GM19372 (cell line): ENCODE data around the gene PNPLA7.
"Not testable (repeated sequence)": the region's sequence is repeated elsewhere in the genome, so short reads cannot be mapped to it uniquely, and the experiment has no call there.

Source experiments
- ATAC-seq: cut with Tn5 transposase; IDR thresholded peaks from one replicate; pipeline ENCODE4 v1.9.1; 2021; ENCODE audit warnings: mild to moderate bottlenecking, low read depth, moderate library complexity; ENCODE audit not compliant: unreplicated experiment

Gene PNPLA7

DNA sequence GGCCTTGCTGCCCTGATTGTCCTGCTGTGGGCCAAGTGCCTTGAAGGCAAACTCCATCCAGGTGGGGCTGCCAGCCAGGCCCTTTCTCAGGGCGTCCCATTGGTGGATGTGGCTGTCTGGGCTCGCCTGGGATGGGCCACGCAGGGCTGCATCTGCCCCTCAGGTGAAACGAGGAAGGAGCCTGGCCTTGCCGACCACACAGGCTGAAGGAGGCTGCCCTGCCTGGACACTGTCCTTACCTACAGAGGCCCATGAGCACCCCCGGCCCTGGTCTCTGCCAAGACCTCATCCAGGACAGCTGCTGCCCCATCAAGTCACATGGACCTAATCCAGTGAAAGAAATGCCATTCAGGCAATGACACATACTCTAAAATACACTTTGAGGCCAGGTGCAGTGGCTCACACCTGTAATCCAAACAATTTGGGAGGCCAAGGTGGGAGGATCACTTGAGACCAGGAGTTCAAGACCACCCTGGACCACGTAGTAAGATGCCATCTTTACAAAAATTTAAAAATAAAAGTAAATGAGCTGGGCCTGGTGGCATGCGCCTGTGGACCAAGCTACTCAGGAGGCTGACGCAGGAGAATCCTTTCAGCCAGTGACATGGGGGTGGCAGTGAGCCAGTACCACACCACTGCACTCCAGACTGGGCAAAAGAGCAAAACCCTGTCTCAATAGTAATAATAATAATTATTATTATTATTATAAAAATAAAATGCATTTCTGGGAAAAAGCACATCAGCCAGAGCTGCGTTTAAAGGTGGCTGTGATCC lies 33.9 kb downstream of the PNPLA7 start:
- ATAC-seq: no peak

DNA sequence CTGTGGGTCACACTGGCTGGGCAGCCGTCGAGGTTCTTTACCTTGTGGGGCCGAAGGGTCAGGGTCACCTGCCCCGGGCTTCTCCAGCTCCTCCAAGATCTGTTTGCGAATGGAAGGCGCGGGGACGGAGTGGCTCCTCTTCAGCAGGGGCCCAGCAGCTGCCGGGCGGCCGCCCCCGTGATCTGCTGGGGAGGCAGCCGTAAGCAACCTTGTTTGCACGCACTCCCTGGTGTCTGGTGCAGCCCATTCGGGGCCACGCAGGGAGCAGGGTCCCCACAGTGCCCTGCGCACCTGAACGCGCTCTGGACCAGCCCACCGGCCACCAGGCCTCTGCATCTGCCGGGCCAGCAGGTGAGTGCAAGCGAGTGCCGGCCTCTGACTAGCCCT lies 34.9 kb downstream of the PNPLA7 start:
- no peak for ATAC-seq

DNA sequence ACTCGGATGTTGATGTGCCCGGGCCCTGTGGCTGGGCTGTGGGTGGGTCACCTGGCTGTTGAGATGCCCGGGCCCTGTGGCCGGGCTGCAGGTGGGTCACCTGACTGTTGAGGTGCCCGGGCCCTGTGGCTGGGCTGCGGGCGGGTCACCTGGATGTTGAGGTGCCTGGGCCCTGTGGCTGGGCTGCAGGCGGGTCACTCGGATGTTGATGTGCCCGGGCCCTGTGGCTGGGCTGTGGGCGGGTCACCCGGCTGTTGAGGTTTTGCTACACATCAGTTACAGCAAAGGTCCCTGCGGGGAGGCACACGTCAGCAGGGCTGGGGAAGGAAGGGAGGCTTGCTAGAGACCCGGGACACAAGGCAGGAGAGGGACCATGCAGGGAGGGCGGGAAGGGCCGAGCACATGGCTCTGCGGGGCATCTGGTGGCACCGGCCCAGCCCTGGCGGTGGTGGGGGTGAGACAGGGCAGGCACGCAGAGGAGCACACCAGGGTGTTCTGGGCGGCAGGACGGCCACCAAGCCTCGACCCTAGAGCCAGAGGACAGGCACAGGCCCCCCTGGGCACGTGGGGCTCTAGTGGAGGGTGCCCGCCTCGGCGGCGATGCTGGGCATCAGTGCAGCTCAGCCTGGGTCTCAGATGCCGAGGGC lies 35.4 kb downstream of the PNPLA7 start:
- no peak for ATAC-seq

DNA sequence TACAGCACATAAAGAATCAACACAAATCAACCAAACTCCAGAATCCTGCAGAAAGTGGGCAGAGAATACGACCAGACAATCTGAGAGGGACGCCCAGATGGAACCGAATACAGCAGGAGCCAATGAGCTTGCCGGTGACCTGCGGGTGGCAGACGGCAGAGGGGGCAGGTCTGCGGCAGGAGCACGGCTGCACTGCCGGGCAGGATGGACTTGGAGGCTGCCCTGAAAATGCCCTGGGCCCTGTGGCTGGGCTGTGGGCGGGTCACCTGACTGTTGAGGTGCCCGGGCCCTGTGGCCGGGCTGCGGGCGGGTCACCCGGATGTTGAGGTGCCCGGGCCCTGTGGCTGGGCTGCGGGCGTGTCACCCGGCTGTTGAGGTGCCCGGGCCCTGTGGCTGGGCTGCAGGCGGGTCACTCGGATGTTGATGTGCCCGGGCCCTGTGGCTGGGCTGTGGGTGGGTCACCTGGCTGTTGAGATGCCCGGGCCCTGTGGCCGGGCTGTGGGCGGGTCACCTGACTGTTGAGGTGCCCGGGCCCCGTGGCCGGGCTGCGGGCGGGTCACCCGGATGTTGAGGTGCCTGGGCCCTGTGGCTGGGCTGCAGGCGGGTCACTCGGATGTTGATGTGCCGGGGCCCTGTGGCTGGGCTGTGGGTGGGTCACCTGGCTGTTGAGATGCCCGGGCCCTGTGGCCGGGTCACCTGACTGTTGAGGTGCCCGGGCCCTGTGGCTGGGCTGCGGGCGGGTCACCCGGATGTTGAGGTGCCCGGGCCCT lies 36.2 kb downstream of the PNPLA7 start:
- not testable (repeated sequence) for ATAC-seq

DNA sequence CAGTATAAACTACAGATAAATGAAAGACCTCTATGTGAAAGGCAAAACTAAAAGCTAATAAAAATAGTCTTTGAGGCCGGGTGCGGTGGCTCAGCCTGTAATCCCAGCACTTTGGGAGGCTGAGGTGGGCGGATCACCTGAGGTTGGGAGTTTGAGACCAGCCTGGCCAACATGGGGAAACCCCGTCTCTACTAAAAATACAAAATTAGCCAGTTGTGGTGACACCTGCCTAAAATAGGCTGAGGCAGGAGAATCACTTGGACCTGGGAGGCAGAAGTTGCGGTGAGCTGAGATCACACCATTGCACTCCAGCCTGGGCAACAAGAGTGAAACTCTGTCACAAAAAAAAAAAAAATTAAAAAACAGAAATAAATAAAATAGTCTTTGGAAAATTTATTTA lies 37.1 kb downstream of the PNPLA7 start:
- ATAC-seq: not testable (repeated sequence)

DNA sequence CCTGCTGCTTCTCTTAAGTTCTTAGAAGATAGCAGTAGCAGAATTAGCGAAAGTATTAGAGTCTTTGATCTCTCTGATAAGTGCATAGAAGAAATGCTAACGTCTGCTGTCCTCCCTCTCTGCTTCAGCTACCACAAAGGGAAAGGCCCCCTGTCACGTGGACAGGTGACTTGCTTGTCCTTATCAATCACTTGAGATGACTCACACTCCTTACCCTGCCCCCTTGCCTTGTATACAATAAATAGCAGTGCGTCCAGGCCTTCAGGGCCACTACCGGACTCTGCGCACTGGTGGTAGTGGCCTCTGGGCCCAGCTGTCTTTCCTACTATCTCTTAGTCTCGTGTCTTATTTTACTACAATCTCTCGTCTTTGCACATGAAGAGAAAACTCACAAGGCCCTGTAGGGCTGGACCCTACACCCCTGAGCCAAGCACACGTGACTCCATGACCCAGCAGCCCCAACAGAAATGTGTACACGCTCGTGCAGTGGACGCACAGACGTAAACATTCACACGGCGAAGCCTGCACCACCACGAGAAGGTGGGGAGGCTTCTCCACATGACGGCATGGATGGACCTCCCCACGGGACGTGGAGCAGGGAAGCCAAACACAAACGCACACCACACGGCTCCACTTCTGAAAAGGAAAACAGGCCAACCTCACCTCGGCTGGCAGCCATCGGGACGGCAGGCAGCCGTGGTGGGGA lies 38.3 kb downstream of the PNPLA7 start:
- no peak for ATAC-seq

DNA sequence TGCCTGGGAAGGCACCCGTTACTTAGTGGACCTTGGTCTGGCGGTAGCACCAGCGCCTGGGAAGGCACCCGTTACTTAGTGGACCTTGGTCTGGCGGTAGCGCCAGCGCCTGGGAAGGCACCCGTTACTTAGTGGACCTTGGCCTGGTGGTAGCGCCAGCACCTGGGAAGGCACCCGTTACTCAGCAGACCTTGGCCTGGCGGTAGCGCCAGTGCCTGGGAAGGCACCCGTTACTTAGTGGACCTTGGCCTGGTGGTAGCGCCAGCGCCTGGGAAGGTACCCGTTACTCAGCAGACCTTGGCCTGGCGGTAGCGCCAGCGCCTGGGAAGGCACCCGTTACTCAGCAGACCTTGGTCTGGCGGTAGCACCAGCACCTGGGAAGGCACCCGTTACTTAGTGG lies 39.1 kb downstream of the PNPLA7 start:
- not testable (repeated sequence) for ATAC-seq

DNA sequence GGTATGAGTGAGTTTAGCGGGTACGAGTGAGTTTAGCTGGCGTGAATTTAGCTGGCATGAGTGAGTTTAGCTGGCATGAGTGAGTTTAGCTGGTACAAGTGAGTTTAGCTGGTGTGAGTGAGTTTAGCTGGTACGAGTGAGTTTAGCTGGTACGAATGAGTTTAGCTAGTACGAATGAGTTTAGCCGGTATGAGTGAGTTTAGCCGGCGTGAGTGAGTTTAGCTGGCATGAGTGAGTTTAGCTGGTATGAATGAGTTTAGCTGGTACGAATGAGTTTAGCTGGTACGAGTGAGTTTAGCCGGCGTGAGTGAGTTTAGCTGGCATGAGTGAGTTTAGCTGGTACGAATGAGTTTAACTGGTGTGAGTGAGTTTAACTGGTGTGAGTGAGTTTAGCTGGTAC lies 41.0 kb downstream of the PNPLA7 start:
- ATAC-seq: no peak

DNA sequence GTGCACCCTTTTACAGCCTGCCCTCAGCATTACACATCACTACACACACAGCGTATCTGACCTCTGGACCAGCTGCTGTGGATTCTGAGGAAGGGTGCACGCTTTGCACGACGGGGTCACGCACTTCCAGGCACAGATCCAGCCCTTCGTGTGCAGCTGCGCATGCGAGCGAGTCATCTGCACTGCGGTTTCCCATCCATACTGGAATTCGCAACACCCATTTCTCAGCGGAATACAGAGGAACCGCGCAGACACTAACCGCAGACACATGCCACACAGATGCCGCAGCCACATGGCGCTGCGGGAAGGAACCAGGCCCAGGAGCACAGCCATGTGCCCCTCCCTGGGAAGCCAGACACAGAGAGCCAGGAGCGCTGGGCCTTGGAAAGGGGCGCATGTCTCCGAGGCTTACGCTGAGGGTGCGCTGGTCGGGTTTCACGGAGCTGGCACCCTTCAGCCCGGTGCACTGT lies 43.5 kb downstream of the PNPLA7 start:
- ATAC-seq: no peak

DNA sequence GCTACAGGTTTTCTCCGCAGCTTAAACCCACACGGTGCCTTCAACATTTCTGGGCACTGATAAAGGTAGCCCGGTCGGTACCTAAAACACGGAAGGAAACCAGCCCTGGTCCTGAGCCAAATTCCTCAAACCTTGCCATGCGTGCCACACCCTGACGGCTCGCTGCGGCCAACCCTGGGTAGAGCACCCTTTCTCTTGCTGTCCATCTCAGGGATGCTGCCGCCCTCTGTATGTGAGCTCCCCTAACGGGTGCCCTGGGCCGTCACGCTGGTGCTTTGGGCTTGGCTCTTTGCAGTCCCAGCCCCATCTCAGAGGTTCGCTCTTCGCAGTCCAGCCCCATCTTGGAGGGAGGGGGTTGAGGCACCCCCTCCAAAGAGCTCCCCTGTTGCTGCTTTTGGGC lies 43.9 kb downstream of the PNPLA7 start:
- no peak for ATAC-seq

DNA sequence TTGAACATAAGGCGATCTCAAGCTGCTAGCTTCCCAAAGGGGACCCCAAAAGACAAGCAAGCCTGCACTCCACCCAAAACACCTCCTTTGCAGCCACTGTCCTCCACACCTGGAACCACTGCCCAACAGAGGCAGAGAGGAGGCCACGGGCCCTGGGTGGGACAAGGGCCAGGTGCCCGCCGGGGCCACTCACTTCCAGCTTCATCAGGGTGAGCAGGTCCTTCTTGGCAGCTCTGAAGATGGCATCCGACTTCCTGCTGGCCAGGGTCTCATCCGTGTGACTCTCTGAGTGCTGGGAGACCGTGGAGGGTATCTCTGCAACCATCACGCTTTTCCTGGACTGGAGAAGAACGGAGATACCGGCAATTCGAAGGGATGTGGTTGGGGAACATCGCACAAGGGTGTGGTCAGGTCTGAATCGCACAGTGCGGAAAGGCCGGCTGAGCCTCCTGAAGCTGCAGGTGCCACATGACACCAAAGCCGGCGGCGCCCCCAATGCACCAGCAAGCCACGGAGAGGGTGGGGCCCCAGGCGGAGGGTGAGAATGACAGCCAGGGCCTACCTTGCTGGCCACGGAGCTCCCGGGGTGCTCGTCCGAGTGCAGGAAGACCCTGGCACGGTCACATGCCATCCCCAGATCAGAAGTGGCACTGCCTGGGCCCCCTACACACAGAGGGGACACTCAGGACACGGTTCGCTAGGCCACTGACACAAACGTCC lies 44.6 kb downstream of the PNPLA7 start:
- no peak for ATAC-seq

DNA sequence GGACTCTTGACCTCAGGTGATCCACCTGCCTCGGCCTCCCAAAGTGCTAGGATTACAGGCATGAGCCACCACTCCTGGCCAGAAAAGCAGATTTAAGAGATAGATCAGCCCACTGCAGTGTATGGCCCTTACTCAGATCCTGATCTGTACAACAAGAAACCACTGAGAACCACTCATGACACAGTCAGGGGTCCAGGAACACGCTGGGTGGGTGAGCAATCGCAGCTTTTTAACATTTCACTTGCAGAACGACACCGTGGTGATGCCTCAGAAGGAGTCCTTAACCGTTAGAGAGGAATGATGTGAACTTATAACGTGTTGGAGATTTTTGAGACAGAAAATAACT lies 45.8 kb downstream of the PNPLA7 start:
- ATAC-seq: no peak

DNA sequence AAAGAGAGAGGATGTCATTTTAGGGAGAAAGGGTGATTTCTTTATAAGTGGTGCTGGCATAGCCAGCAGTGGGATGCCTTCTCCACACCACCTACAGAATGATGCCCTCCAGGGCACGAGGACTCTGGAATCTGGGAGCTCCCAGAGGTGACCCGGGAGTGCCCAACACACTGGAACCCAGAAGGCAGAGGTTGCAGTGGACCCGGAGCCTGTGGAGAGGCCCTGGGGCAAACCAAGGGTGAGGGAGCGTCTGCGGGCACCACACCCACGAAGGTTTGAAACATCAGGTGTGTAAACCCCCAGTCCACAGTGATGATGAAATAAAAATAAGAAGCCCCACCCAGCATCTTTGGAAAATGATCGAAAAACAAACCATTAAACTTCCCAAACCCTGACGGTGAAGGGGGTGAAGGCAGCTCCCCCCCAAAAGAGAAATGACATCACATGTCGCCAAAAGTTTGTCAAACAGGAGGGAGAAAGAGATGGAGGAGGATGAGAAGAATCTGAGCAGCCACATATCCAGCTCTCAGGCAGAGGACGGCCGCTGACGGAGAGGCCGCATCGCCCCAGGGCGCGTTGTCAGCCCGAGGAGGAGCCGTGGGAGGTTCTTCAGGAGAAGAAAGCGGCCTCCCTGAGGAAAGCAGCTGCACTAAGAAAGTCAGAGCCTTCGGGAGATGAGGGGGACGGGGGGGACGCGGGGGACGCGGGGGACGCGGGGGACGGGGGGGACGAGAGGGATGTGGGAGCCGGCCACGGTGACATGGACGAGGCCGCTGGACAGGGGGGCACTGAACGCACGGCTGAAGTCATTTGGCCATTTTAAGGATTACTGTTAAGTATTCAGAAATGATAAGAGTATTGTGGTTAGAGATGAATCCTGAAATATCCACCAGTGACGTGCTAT lies 47.9 kb downstream of the PNPLA7 start:
- no peak for ATAC-seq

DNA sequence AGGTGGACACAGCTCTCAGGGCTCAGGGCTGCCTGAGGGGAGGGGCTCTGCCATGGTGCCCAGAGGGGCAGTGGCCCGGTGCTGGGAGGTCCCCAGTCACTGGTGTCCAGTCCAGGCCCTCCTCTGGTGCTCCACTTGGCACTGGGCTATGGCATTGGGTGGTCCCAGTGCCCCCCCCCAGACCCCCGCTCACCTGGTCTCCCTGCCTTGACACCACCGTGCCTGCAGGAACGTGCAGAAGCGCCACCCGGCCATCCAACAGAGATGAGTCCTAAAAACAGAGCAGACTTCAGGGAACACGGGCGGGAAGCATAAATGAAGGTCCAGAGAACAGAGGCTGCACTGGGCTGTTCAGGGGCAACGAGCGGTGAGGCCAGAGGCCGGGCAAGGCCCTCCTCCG lies 48.7 kb downstream of the PNPLA7 start:
- ATAC-seq: no peak

DNA sequence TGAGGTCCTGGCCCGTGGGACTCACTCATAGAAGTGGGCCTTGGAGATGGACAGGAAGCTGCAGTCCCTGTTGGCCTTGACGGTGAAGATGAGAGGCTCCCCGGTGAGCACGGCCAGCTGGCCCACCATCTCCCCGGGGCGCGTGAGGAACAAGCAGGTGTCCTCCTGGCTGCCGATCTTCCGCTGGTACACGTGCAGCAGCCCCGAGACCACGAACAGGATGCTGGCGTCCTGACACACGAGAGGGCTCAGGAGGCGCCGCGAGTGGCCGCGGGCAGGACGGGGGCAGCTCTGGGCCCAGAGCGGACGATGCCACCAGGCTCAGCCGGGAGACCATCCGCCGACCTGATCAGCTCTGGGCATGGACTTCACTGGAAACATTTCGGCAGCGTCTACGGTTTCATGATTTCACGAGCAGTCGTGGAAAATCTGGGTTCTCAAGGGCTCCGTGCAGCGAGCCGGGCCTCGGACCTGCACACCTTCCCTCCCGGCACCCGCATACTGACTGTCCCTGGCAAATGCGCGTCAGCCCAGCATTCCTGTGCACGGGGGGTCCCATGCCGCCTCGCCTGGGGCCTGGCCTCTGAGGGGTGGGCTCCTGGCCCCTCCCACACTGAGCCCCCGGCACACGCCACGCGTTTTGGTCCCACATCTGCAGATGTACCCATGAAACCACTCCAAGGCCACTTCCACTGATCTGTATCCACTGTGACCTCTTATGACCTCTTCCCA lies 49.4 kb downstream of the PNPLA7 start:
- no peak for ATAC-seq

DNA sequence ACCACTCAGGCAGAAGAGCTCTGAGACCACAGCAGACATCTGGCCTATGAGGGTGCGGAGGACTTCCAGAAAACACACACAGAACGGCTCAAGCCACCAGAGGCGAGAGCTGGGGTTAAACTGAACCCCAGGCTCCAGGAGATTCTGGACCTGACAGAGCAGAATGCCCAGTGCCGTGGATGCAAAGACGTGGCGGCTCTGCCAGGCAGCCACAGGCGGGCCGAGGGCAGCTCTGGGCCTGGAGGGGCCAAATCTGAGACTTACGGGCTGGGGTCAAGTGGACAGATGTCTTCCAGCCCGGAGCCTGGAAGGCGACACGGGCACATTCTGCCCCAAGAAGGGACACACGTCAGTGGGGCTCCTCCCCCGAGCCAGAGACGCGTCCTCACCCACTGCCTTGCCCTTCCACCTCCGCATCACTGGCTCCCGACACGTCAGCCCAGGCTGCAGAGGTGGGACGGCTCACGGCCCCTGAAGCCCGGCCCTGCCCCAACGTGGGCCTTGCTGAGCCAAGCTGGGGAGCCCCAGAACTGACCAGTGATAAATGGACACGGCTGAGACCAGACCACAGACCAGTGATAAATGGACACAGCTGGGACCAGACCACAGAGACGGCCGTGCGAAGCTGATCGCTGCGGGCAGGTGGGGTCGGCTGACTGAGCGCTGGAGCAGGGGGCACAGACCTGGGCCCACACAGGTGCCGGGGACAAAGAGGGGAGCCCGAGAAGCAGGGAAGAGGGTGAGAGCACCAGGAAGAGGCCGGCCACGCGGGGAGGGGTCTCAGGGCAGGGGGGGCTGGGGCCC lies 50.1 kb downstream of the PNPLA7 start:
- no peak for ATAC-seq

DNA sequence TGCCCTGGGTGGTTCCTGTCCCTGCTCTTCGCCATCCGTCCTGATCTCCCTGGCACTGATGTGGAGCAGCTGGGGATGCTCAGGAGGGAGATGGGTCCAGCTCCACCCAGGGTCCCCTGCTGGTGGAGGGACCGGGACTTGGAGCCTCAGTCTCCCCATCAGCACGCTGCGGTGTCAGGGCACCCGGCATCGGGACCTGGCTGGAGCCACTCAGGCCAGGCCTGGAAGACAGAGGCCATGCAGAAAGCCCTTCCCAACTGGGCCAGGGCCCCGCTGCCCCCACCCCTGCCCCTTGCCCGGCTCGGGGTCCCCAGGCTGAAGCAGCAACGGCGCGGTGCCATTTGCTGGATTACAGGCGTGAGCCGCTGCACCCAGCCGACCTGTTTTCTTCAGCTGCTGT lies 50.8 kb downstream of the PNPLA7 start:
- no peak for ATAC-seq

DNA sequence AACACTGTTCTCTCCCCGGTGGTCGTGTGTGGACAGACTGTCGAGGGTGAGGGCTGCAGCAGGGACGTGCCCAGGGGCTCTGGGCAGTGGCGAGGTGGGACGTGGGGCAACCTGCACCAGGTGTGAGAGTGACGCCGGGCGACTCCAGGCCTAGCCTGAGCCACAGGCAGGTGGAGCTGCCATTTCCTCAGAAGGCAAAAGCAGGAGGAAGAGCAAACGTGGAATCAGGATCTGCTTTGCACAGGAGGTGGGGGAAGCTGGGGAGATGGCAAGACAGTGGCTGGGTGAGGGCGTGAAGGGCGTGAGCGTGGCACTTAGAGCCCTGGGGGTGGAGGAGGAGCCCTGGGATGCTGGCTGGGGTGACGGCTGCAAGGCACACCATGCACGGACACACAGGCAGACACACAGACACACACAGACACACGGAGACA lies 51.5 kb downstream of the PNPLA7 start:
- no peak for ATAC-seq
